AG09319 (cell line): ENCODE data around the gene RPS21.

Experiments
- DNase-seq: peaks from one replicate; pipeline ENCODE4 v3.0.0-alpha.2; 2010; ENCODE audit warnings: low read depth; ENCODE audit errors: extremely low read depth
- CTCF ChIP-seq: IDR thresholded peaks from 2 replicates; pipeline ENCODE4 v1.5.1; 2011; ENCODE audit warnings: low read depth, mild to moderate bottlenecking, inconsistent platforms, low read length, moderate library complexity

RPS21 gene

GRCh38 chr20:62350629-62351422 is 36.1 kb upstream of the RPS21 start:
- TF ChIP-seq CTCF, result no peak
- no peak for DNase-seq

DNA sequence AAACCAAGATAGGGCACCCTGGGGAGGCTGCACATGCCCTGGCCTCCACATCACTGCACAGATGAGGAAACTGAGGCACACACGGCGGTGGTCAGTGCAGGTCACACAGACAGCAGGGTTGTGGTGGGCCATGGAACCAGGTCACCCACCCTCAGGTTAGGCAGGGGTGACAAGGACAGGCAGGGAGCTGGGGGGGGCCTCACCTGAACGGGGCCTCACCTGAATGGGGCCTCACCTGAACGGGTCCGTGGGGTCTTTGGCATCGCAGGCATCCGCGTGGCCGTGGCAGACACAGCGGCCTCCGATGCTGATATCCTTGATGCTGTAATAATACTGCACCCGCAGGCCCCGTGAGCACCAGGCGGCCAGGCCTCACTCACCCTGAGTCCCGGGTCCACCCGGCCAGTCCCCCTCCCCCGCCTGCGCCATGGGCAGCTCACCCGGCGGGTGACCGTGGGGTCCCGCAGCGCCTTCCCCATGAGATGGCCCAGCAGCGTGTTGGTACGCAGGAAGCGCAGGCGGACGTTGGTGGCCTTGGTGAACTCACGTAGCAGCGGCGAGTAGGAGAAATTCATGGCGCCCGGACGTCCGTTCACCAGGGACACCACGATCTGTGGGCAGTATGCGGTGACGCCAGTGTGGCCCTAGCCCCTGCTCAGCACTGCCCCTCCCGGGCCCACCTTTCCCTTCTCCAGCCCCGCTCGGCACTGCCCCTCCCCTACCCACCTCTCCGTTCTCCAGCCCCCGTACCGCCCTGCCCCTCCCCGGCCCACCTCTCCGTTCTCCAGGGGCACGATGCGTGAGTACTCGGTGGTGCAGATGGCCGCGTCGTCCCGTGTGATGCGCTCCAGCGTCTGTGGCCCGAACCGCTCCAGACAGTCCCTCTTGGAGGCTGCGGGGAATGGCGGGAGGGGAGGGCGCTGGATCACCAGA is 35.2 kb upstream of the RPS21 start:
- TF ChIP-seq CTCF, result no peak
- no peak for DNase-seq

- no peak for TF ChIP-seq CTCF
- DNase-seq, result no peak
These were observed 34.3 kb upstream of the RPS21 start for GRCh38 chr20:62352402-62353288.

DNA sequence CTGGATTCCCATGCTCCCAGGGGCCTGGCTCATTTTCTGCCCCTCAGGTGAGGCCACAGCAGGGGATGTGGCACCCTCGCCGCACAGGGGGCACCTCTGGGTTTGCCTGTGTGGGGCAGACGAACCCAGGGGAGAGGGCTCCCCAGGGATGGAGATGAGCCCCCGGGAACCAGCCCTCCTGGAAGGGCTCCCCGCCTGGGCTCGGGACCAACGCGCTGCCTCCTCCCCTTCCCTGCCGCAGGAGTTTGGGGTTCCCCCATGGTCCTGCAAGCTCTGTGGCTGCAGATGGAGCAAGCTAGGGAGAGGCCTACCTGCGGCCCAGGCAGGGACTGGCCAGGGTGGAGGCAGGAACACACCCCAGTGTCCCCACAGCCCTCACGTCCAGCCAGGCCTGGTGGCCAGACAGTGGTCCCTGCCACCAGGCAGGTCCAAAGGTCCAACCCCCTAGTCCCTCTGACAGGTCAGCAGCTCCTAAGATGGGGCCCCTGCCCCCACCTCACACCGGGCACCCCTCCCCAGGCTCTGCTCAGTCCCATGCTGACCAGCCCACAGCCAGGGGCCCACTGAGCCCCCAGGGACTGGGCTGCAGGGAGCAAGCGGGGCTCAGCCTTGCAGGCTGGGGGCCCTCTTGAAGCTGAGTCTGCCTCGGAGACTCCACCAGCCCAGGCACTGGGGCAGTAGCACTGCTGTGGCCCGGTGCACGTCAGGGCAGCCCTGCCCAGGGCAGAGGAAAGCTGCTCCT is 33.4 kb upstream of the RPS21 start:
- TF ChIP-seq CTCF, result no peak
- DNase-seq, result no peak

- no peak for TF ChIP-seq CTCF
- DNase-seq, result no peak
These were observed 32.7 kb upstream of the RPS21 start for GRCh38 chr20:62354031-62354808.

DNA sequence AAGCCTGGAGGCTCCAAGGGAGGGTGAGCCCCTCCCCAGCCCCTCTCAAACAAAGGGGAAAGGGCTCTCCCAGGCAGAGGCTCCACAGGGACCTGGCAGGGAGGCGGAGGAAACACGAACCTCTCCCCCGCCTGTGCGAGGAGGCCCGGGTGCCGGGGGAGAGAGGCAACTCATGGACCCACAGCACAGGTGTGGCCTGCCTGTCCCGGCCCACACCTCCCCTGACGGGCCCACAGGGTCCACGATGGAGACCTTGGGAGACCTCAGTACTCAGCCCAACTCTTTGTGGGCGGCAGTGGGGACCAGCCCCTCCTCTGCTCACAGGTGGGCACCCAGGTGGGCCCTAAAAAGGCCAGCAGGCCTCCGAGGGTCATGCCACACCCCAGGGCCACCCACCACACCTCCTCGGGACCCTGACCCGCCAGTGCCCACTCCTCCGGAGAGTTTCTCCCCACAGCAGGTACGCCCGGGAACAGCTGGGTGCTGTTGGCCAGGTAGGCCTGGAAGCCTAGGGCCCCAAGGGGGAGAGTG is 32.0 kb upstream of the RPS21 start:
- no peak for TF ChIP-seq CTCF
- no peak for DNase-seq
